ENCODE measurements around the gene TRAPPC1. TPM values are rescaled to one million over a fixed set of nuclear protein-coding genes. Genes with fewer than 3 reads are reported as not detected.

TRAPPC1 gene
- total and polyA plus RNA-seq, 4 donors = 15.9 to 96.9 (median 57.2) TPM

DNA sequence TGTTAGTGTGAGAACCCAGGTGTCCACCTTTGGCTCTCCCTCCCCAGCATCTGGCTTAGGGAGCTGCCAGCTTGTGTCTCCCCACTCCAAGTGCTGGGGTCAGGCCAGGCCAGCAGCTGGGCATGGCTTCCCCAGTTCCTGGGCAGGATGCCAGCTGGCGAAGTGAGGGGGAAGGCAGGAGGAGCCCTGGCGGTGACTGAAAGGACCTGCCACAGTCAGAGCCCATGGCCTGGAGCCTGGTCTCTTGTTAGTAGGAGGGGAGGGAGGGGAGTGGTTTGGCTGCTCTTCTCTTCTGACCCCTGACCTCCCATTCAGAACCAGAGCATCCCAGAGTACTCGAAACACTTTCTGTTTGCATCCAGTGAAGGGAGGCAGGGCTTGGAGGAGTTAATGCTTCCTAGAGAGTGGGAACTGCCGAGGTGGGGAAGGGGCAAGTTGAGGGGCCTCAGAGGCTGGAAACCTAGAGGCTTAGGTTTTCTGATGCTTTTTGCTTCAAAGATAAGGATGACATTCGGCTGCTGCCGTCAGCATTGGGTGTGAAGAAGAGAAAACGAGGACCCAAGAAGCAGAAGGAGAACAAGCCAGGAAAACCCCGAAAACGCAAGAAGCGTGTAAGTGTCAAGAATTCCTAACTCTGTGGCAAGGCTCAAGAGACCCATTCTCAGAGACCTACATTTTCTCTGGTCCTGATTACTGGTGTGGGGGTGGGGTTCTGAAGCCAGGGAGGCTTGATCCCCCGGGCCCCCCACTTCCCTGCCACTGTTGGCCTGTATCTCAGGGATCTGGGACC is 42.4 kb downstream of the TRAPPC1 start:
- TF ChIP-seq YY1 (IDR thresholded peaks at IDR 0.05) (peak; percentile 57), SP1 (IDR thresholded peaks at IDR 0.05) (peak; percentile 79), FOXA1 (IDR thresholded peaks at IDR 0.05) (no peak), RAD21 (IDR thresholded peaks at IDR 0.05) (peak; percentile 49 to 68), TAF1 (conservative IDR thresholded peaks at IDR 0.05) (no peak), MAX (IDR thresholded peaks at IDR 0.05) (no peak), NR2F2 (IDR thresholded peaks at IDR 0.05) (peak; percentile 95), GABPA (IDR thresholded peaks at IDR 0.05 in 1 of 2, conservative IDR thresholded peaks at IDR 0.05 in 1 of 2) (no peak), HNF4G (IDR thresholded peaks at IDR 0.05) (no peak), JUND (IDR thresholded peaks at IDR 0.05) (peak in 1 of 2 donors; percentile 36), EGR1 (IDR thresholded peaks at IDR 0.05; ENCODE audit: low read depth in 2 of 2) (peak in 1 of 2 donors; percentile 50), ZBTB33 (IDR thresholded peaks at IDR 0.05) (peak; percentile 51), RXRA (IDR thresholded peaks at IDR 0.05) (peak; percentile 94 to 95), HNF4A (conservative IDR thresholded peaks at IDR 0.05) (peak; percentile 54 to 65), FOXA2 (IDR thresholded peaks at IDR 0.05) (no peak)
- TF ChIP-seq, protein P1, sequence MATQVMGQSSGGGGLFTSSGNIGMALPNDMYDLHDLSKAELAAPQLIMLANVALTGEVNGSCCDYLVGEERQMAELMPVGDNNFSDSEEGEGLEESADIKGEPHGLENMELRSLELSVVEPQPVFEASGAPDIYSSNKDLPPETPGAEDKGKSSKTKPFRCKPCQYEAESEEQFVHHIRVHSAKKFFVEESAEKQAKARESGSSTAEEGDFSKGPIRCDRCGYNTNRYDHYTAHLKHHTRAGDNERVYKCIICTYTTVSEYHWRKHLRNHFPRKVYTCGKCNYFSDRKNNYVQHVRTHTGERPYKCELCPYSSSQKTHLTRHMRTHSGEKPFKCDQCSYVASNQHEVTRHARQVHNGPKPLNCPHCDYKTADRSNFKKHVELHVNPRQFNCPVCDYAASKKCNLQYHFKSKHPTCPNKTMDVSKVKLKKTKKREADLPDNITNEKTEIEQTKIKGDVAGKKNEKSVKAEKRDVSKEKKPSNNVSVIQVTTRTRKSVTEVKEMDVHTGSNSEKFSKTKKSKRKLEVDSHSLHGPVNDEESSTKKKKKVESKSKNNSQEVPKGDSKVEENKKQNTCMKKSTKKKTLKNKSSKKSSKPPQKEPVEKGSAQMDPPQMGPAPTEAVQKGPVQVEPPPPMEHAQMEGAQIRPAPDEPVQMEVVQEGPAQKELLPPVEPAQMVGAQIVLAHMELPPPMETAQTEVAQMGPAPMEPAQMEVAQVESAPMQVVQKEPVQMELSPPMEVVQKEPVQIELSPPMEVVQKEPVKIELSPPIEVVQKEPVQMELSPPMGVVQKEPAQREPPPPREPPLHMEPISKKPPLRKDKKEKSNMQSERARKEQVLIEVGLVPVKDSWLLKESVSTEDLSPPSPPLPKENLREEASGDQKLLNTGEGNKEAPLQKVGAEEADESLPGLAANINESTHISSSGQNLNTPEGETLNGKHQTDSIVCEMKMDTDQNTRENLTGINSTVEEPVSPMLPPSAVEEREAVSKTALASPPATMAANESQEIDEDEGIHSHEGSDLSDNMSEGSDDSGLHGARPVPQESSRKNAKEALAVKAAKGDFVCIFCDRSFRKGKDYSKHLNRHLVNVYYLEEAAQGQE (IDR thresholded peaks at IDR 0.05) = peak; percentile 39
- TF ChIP-seq, protein P2, sequence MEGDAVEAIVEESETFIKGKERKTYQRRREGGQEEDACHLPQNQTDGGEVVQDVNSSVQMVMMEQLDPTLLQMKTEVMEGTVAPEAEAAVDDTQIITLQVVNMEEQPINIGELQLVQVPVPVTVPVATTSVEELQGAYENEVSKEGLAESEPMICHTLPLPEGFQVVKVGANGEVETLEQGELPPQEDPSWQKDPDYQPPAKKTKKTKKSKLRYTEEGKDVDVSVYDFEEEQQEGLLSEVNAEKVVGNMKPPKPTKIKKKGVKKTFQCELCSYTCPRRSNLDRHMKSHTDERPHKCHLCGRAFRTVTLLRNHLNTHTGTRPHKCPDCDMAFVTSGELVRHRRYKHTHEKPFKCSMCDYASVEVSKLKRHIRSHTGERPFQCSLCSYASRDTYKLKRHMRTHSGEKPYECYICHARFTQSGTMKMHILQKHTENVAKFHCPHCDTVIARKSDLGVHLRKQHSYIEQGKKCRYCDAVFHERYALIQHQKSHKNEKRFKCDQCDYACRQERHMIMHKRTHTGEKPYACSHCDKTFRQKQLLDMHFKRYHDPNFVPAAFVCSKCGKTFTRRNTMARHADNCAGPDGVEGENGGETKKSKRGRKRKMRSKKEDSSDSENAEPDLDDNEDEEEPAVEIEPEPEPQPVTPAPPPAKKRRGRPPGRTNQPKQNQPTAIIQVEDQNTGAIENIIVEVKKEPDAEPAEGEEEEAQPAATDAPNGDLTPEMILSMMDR (IDR thresholded peaks at IDR 0.05; ENCODE audit: low read depth, low read length, missing input control) = peak; percentile 61
- TF ChIP-seq, protein P3, sequence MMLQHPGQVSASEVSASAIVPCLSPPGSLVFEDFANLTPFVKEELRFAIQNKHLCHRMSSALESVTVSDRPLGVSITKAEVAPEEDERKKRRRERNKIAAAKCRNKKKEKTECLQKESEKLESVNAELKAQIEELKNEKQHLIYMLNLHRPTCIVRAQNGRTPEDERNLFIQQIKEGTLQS (IDR thresholded peaks at IDR 0.05) = no peak
- H3K27me3 ChIP-seq (ENCODE audit: control insufficient read depth in 4 of 4, insufficient read depth in 4 of 4, low read length in 3 of 4) = no peaks in the 10 kb centered on the region
- peak overlapping the region in 1 of 3 donors; percentile 44 for H3K4me3 ChIP-seq (ENCODE audit: low read depth in 1 of 3, low read length in 3 of 3)
- H3K4me1 ChIP-seq (ENCODE audit: control insufficient read depth in 4 of 4, insufficient read depth in 4 of 4, low read length in 3 of 4) = peaks cover 9 to 46% (median 42%) of the 10 kb centered on the region in 4 donors
- no peak overlapping the region for H3K9ac ChIP-seq (ENCODE audit: low read depth in 1 of 2, low read length in 2 of 2)
- DNase-seq (ENCODE audit: low spot score) = peak; percentile 67
- H3K9me3 ChIP-seq (ENCODE audit: control insufficient read depth in 4 of 4, low read length in 3 of 4) = no peaks in the 10 kb centered on the region
- H3K36me3 ChIP-seq (ENCODE audit: control insufficient read depth in 4 of 4, insufficient read depth in 3 of 4, low read depth in 1 of 4, low read length in 3 of 4) = peaks cover 0 to 6% (median 0%) of the 10 kb centered on the region in 4 donors
- 36% methylated on average over 11 of the region's 11 CpGs for WGBS
- peak overlapping the region; percentile 72 to 89 for H3K27ac ChIP-seq (ENCODE audit: low read depth in 1 of 2, low read length in 2 of 2)
